ENCODE data around the gene ACADS. TPM values are rescaled to one million over a fixed set of nuclear protein-coding genes. Genes with fewer than 3 reads are reported as not detected.

The ACADS gene
- polyA plus RNA-seq, 2 of the 4 experiments (the other 2 are of a cell fraction): 7.9 to 9.3 TPM

DNA sequence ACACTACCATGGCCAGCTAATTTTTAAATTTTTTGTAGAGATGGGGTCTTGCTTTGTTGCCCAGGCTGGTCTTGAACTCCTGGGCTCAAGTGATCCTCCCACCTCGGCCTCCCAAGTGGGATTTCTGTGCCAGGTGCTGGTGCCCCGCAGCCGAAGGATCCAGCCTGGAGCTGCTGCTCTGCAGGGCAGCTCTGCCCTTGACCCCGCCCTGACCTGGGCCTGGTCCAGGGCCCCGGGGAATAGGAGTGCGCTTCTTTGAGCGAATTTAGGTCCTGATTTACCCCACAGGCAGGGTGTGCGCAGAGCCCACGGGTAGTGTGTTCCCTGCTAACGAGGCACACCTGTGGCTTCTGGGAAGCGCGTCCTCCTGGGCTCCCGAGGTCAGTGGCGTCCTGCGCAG is 15.2 kb downstream of the ACADS start:
- TF ChIP-seq BHLHE40 (IDR thresholded peaks at IDR 0.05; ENCODE audit: low read depth, low read length) (no peak), CBX8 (IDR thresholded peaks at IDR 0.05) (no peak), EHF (CRISPR knock-in tag; IDR thresholded peaks at IDR 0.05) (no peak), HEYL (CRISPR knock-in tag; IDR thresholded peaks at IDR 0.05) (no peak), SREBF2 (IDR thresholded peaks at IDR 0.05) (no peak), FOXS1 (CRISPR knock-in tag; IDR thresholded peaks at IDR 0.05) (no peak)
- TF ChIP-seq, protein P1, sequence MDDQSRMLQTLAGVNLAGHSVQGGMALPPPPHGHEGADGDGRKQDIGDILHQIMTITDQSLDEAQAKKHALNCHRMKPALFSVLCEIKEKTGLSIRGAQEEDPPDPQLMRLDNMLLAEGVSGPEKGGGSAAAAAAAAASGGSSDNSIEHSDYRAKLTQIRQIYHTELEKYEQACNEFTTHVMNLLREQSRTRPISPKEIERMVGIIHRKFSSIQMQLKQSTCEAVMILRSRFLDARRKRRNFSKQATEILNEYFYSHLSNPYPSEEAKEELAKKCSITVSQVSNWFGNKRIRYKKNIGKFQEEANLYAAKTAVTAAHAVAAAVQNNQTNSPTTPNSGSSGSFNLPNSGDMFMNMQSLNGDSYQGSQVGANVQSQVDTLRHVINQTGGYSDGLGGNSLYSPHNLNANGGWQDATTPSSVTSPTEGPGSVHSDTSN (IDR thresholded peaks at IDR 0.05): no peak
- TF ChIP-seq, protein P2, sequence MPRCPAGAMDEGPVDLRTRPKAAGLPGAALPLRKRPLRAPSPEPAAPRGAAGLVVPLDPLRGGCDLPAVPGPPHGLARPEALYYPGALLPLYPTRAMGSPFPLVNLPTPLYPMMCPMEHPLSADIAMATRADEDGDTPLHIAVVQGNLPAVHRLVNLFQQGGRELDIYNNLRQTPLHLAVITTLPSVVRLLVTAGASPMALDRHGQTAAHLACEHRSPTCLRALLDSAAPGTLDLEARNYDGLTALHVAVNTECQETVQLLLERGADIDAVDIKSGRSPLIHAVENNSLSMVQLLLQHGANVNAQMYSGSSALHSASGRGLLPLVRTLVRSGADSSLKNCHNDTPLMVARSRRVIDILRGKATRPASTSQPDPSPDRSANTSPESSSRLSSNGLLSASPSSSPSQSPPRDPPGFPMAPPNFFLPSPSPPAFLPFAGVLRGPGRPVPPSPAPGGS (IDR thresholded peaks at IDR 0.05): no peak
- WGBS (ENCODE audit: missing lambda C conversion rate): 90% methylated on average over 13 of the region's 15 CpGs
- Histone ChIP-seq H3K4me2 (no peak overlapping the region), H3K9me3 (no peaks in the 10 kb centered on the region), H3K4me3 (no peak overlapping the region), H3K4me1 (no peaks in the 10 kb centered on the region), H3K27ac (no peak overlapping the region)
- ChIA-PET POLR2A (no interaction called here), CTCF (interaction anchor here (0.6 to 1.8 kb wide), 5 partner anchors 13 to 927 kb away, joined by 3 to 5 read pairs (median 3); no protein-coding TSS in a partner anchor)
- DNase-seq (ENCODE audit: low read depth in 1 of 2, low spot score in 1 of 2) (no peak), FAIRE-seq (no peak), ATAC-seq (no peak)

DNA sequence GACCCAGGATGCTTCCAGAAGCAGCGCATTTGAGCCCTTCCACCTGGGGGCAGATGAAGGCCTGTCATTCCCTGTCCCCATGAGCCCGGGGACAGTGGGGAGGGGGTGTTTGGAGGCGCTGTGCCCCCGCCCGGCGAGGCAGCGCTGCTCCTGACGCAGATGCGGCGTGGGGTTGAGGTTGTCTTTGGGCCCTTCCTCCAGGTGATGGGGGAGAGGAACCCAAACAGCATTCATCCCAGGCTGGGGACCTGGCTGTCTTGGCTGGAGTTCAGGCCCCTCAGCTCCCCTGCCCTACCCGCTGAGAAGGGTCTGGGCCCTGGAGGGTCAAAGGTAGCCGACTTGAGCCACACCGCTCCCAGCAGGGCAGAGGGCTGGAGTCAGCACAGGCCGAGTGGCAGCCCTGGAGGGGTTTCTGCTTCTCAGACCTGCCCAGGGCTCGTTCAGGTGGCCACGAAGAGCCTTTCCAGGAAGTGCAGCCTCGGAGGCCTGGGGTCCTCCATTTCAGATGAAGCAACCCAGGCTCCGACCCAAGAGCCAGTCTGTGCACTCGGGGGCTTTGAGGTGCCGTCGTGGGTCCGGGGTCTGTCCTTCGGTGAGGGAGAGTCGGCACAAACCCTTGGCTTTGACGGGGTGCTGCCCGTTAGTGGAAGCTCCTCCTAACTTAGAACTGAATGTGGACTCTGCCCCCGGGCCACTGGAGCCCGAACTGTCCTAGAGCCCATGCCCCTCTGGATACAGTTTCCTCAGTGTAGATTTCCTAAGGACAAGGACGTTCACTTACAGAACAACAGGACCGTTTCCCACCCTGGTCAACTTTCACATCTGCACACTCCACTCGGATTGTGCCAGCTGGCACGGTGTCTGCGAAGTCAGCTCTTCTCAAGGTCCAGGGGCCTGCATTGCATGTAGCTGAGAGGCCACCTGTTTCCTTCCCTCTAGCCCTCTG is 16.1 kb downstream of the ACADS start:
- H3K4me3 ChIP-seq: no peak overlapping the region
- DNase-seq (ENCODE audit: low read depth in 1 of 2, low spot score in 1 of 2): no peak
- no peak for TF ChIP-seq KDM1A (IDR thresholded peaks at IDR 0.05; ENCODE audit: low read depth)
- TF ChIP-seq SREBF2 (IDR thresholded peaks at IDR 0.05): no peak
- no peak for TF ChIP-seq TFCP2L1 (CRISPR knock-in tag; IDR thresholded peaks at IDR 0.05)
- TF ChIP-seq, protein P2 (IDR thresholded peaks at IDR 0.05): no peak
- no peak for TF ChIP-seq HOXB5 (CRISPR knock-in tag; IDR thresholded peaks at IDR 0.05)
- TF ChIP-seq RAD21 (conservative IDR thresholded peaks at IDR 0.05 in 1 of 2, IDR thresholded peaks at IDR 0.05 in 1 of 2): no peak
- no peak for TF ChIP-seq CHD4 (IDR thresholded peaks at IDR 0.05; ENCODE audit: borderline replicate concordance)
- ChIA-PET CTCF (interaction anchor here (1.2 to 1.8 kb wide), 4 partner anchors 9 to 95 kb away, joined by 3 to 5 read pairs (median 4); no protein-coding TSS in a partner anchor), POLR2A (no interaction called here)
- ATAC-seq: no peak
- no peak for FAIRE-seq
- no peaks in the 10 kb centered on the region for H3K4me1 ChIP-seq
- WGBS (ENCODE audit: missing lambda C conversion rate): 88% methylated on average over 26 of the region's 33 CpGs
- H3K4me2 ChIP-seq: no peak overlapping the region
- no peaks in the 10 kb centered on the region for H3K9me3 ChIP-seq
- no peak overlapping the region for H3K27ac ChIP-seq

GRCh38 chr12:120744922-120745493 is 19.4 kb downstream of the ACADS start:
- DNase-seq (ENCODE audit: low read depth in 1 of 2, low spot score in 1 of 2): no peak
- H3K4me1 ChIP-seq: no peaks in the 10 kb centered on the region
- no peak overlapping the region for H3K4me3 ChIP-seq
- ATAC-seq: no peak
- 88% methylated on average over 15 of the region's 15 CpGs for WGBS (ENCODE audit: missing lambda C conversion rate)
- FAIRE-seq: no peak
- TF ChIP-seq NR3C1 (IDR thresholded peaks at IDR 0.05): no peak
- no peak for TF ChIP-seq GATA3 (IDR thresholded peaks at IDR 0.05; ENCODE audit: borderline replicate concordance)
- TF ChIP-seq ELK1 (IDR thresholded peaks at IDR 0.05; ENCODE audit: low read depth, low read length): no peak
- no peak for TF ChIP-seq EHF (CRISPR knock-in tag; IDR thresholded peaks at IDR 0.05)
- no peak for TF ChIP-seq SMC3 (IDR thresholded peaks at IDR 0.05)
- TF ChIP-seq HMGXB4 (CRISPR knock-in tag; IDR thresholded peaks at IDR 0.05; ENCODE audit: borderline replicate concordance): no peak
- no peak for TF ChIP-seq HDAC2 (IDR thresholded peaks at IDR 0.05)
- no peak for TF ChIP-seq HOXB13 (CRISPR knock-in tag; IDR thresholded peaks at IDR 0.05; ENCODE audit: low read depth)
- TF ChIP-seq KDM1A (IDR thresholded peaks at IDR 0.05; ENCODE audit: low read depth): no peak
- POLR2A ChIA-PET: no interaction called here
- no peak overlapping the region for H3K27ac ChIP-seq
- CTCF ChIA-PET: interaction anchor here (0.7 kb wide), 1 partner anchor 208 kb away, joined by 3 read pairs; no protein-coding TSS in a partner anchor
- H3K4me2 ChIP-seq: no peak overlapping the region
- H3K9me3 ChIP-seq: no peaks in the 10 kb centered on the region

Data from A549 (cell line).